ENCODE measurements around the gene CENPC. TPM values are rescaled to one million over a fixed set of nuclear protein-coding genes. Genes with fewer than 3 reads are reported as not detected.

Gene CENPC
- polyA plus RNA-seq (2013, experiment 1 of 2), result 11.5 TPM
- polyA plus RNA-seq (2013, experiment 2 of 2), result 13.3 TPM

GRCh38 chr4:67545199-67546003 lies at the start of gene CENPC:
Gene CENPC, minus strand, starts transcription at chr4:67545503. Its CDS starts 148 bp downstream, at chr4:67545355.
- WGBS, result under 1% methylated on average over 39 of the region's 53 CpGs
- H3K4me3 ChIP-seq (ENCODE audit: low read length), result peak within 1 kb of the TSS; percentile 96
- H3K36me3 ChIP-seq (ENCODE audit: insufficient read depth, low read length), result peaks cover 32% of the 10 kb centered on the region
- H3K9ac ChIP-seq (ENCODE audit: low read depth, low read length), result peak within 1 kb of the TSS; percentile 98
- H3K27me3 ChIP-seq (ENCODE audit: insufficient read depth, low read length), result no peaks in the 10 kb centered on the region
- H3K4me1 ChIP-seq (ENCODE audit: insufficient read depth, low read length), result peaks cover 9% of the 10 kb centered on the region; the same call in 1 of the 2 replicates
- H3K27ac ChIP-seq (ENCODE audit: low read depth, low read length), result peak within 1 kb of the TSS; percentile 89
- no peaks in the 10 kb centered on the region for H3K9me3 ChIP-seq (ENCODE audit: insufficient read depth, low read depth, low read length)

DNA sequence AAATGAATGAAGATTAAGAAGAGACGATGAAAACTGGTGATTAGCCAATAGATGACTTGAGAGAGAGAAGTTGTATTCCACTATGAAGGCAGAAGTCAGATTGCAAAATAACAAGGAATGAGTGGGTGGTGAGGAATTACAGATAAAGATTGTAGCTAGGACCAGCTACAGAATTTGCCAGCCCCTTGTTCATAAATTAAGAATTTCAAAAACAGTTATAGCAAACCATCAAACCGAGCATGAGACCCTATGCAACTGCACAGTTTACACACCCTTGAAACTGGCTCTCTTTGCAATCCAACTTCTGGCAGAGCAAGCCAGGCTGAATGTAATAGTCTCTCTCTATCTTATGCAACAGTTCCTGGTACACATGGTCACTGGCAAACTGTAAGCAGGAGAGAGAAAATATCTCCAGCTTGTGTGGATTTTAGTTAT lies 48.5 kb upstream of the CENPC start:
- Histone ChIP-seq H3K36me3 (ENCODE audit: insufficient read depth, low read length) (no peaks in the 10 kb centered on the region), H3K9ac (ENCODE audit: low read depth, low read length) (no peak overlapping the region), H3K9me3 (ENCODE audit: insufficient read depth, low read depth, low read length) (peaks cover 15% of the 10 kb centered on the region), H3K4me3 (ENCODE audit: low read length) (no peak overlapping the region), H3K27ac (ENCODE audit: low read depth, low read length) (no peak overlapping the region), H3K4me1 (ENCODE audit: insufficient read depth, low read length) (no peaks in the 10 kb centered on the region), H3K27me3 (ENCODE audit: insufficient read depth, low read length) (no peaks in the 10 kb centered on the region)
- WGBS, result 90% methylated on average over 2 of the region's 2 CpGs

GRCh38 chr4:67587156-67587555 lies 41.9 kb upstream of the CENPC start:
- Histone ChIP-seq H3K9ac (ENCODE audit: low read depth, low read length) (no peak overlapping the region), H3K4me3 (ENCODE audit: low read length) (no peak overlapping the region), H3K4me1 (ENCODE audit: insufficient read depth, low read length) (no peaks in the 10 kb centered on the region), H3K9me3 (ENCODE audit: insufficient read depth, low read depth, low read length) (no peaks in the 10 kb centered on the region), H3K36me3 (ENCODE audit: insufficient read depth, low read length) (no peaks in the 10 kb centered on the region), H3K27me3 (ENCODE audit: insufficient read depth, low read length) (no peaks in the 10 kb centered on the region), H3K27ac (ENCODE audit: low read depth, low read length) (no peak overlapping the region)
- 92% methylated on average over 3 of the region's 3 CpGs for WGBS

DNA sequence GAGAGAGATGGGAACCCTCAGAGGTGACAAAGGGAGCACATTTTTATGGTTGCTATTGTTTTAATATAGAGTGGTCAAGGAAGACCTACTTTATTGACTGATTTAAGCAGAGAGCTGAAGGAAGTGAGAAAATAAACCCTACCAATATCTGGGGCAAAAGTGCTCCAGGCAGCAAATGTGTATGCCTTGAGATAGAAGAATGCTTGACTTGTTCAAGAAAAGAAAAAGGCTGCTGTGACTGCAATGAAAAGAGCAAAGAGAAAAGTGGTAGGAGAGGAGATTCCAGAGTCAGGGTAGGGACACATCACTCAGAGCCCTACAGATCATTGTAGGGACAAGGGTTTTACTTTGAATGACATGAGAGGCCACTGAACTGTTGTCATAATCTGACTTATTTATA lies 39.2 kb upstream of the CENPC start:
- no peaks in the 10 kb centered on the region for H3K27me3 ChIP-seq (ENCODE audit: insufficient read depth, low read length)
- H3K27ac ChIP-seq (ENCODE audit: low read depth, low read length), result no peak overlapping the region
- H3K4me3 ChIP-seq (ENCODE audit: low read length), result no peak overlapping the region
- H3K4me1 ChIP-seq (ENCODE audit: insufficient read depth, low read length), result no peaks in the 10 kb centered on the region
- H3K9ac ChIP-seq (ENCODE audit: low read depth, low read length), result no peak overlapping the region
- H3K36me3 ChIP-seq (ENCODE audit: insufficient read depth, low read length), result no peaks in the 10 kb centered on the region
- H3K9me3 ChIP-seq (ENCODE audit: insufficient read depth, low read depth, low read length), result no peaks in the 10 kb centered on the region

- no peak overlapping the region for H3K9ac ChIP-seq (ENCODE audit: low read depth, low read length)
- H3K27ac ChIP-seq (ENCODE audit: low read depth, low read length), result no peak overlapping the region
- H3K4me3 ChIP-seq (ENCODE audit: low read length), result no peak overlapping the region
- no peaks in the 10 kb centered on the region for H3K9me3 ChIP-seq (ENCODE audit: insufficient read depth, low read depth, low read length)
- no peaks in the 10 kb centered on the region for H3K27me3 ChIP-seq (ENCODE audit: insufficient read depth, low read length)
- no peaks in the 10 kb centered on the region for H3K4me1 ChIP-seq (ENCODE audit: insufficient read depth, low read length)
- H3K36me3 ChIP-seq (ENCODE audit: insufficient read depth, low read length), result no peaks in the 10 kb centered on the region
- 100% methylated on average over 1 of the region's 2 CpGs for WGBS
These were observed 36.6 kb upstream of the CENPC start for GRCh38 chr4:67581913-67582312.

GRCh38 chr4:67581208-67581857 lies 36.0 kb upstream of the CENPC start:
- H3K9me3 ChIP-seq (ENCODE audit: insufficient read depth, low read depth, low read length), result no peaks in the 10 kb centered on the region
- H3K9ac ChIP-seq (ENCODE audit: low read depth, low read length), result no peak overlapping the region
- H3K27me3 ChIP-seq (ENCODE audit: insufficient read depth, low read length), result no peaks in the 10 kb centered on the region
- WGBS, result 89% methylated on average over 8 of the region's 8 CpGs
- H3K4me1 ChIP-seq (ENCODE audit: insufficient read depth, low read length), result no peaks in the 10 kb centered on the region
- no peaks in the 10 kb centered on the region for H3K36me3 ChIP-seq (ENCODE audit: insufficient read depth, low read length)
- no peak overlapping the region for H3K4me3 ChIP-seq (ENCODE audit: low read length)
- H3K27ac ChIP-seq (ENCODE audit: low read depth, low read length), result no peak overlapping the region

DNA sequence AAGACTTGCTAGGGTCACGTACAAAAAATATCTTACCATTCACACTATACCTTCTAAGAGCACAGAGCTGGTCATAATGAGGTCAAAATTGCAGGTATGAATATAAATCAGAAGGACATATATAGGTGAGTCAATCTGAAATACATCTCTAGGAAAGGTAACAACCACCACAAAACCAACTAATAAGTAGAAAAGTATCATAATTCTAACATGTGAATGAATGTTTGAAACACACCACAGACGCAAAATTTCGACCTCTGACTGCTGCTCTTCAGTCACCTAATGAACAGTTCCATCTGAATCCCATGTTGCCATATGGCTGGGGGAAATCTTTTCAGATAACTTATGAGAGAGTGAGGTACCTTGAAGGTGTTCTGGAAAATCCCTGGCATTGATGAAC lies 35.3 kb upstream of the CENPC start:
- peaks cover 4% of the 10 kb centered on the region; the same call in 1 of the 2 replicates for H3K4me1 ChIP-seq (ENCODE audit: insufficient read depth, low read length)
- no peaks in the 10 kb centered on the region for H3K27me3 ChIP-seq (ENCODE audit: insufficient read depth, low read length)
- 81% methylated on average over 3 of the region's 3 CpGs for WGBS
- H3K9ac ChIP-seq (ENCODE audit: low read depth, low read length), result no peak overlapping the region
- no peaks in the 10 kb centered on the region for H3K36me3 ChIP-seq (ENCODE audit: insufficient read depth, low read length)
- H3K27ac ChIP-seq (ENCODE audit: low read depth, low read length), result no peak overlapping the region
- H3K9me3 ChIP-seq (ENCODE audit: insufficient read depth, low read depth, low read length), result no peaks in the 10 kb centered on the region
- no peak overlapping the region for H3K4me3 ChIP-seq (ENCODE audit: low read length)

- Histone ChIP-seq H3K36me3 (ENCODE audit: insufficient read depth, low read length) (no peaks in the 10 kb centered on the region), H3K4me1 (ENCODE audit: insufficient read depth, low read length) (peaks cover 7% of the 10 kb centered on the region; the same call in 1 of the 2 replicates), H3K27me3 (ENCODE audit: insufficient read depth, low read length) (no peaks in the 10 kb centered on the region), H3K27ac (ENCODE audit: low read depth, low read length) (no peak overlapping the region), H3K9me3 (ENCODE audit: insufficient read depth, low read depth, low read length) (no peaks in the 10 kb centered on the region), H3K4me3 (ENCODE audit: low read length) (no peak overlapping the region), H3K9ac (ENCODE audit: low read depth, low read length) (no peak overlapping the region)
- no CpG with 5 or more reads among the region's 1 CpG for WGBS
These were observed 31.2 kb upstream of the CENPC start for GRCh38 chr4:67576538-67576937.

- H3K36me3 ChIP-seq (ENCODE audit: insufficient read depth, low read length), result no peaks in the 10 kb centered on the region
- H3K4me3 ChIP-seq (ENCODE audit: low read length), result no peak overlapping the region
- 83% methylated on average over 2 of the region's 4 CpGs for WGBS
- H3K9me3 ChIP-seq (ENCODE audit: insufficient read depth, low read depth, low read length), result no peaks in the 10 kb centered on the region
- no peak overlapping the region for H3K9ac ChIP-seq (ENCODE audit: low read depth, low read length)
- H3K27ac ChIP-seq (ENCODE audit: low read depth, low read length), result no peak overlapping the region
- no peaks in the 10 kb centered on the region for H3K27me3 ChIP-seq (ENCODE audit: insufficient read depth, low read length)
- peaks cover 7% of the 10 kb centered on the region; the same call in 1 of the 2 replicates for H3K4me1 ChIP-seq (ENCODE audit: insufficient read depth, low read length)
These were observed 30.8 kb upstream of the CENPC start for GRCh38 chr4:67576059-67576466.

GRCh38 chr4:67575232-67576058 lies 30.1 kb upstream of the CENPC start:
- Histone ChIP-seq H3K27me3 (ENCODE audit: insufficient read depth, low read length) (no peaks in the 10 kb centered on the region), H3K27ac (ENCODE audit: low read depth, low read length) (no peak overlapping the region), H3K9ac (ENCODE audit: low read depth, low read length) (no peak overlapping the region), H3K9me3 (ENCODE audit: insufficient read depth, low read depth, low read length) (no peaks in the 10 kb centered on the region), H3K4me1 (ENCODE audit: insufficient read depth, low read length) (peaks cover 7% of the 10 kb centered on the region; the same call in 1 of the 2 replicates), H3K36me3 (ENCODE audit: insufficient read depth, low read length) (no peaks in the 10 kb centered on the region), H3K4me3 (ENCODE audit: low read length) (no peak overlapping the region)
- WGBS, result 90% methylated on average over 10 of the region's 13 CpGs

DNA sequence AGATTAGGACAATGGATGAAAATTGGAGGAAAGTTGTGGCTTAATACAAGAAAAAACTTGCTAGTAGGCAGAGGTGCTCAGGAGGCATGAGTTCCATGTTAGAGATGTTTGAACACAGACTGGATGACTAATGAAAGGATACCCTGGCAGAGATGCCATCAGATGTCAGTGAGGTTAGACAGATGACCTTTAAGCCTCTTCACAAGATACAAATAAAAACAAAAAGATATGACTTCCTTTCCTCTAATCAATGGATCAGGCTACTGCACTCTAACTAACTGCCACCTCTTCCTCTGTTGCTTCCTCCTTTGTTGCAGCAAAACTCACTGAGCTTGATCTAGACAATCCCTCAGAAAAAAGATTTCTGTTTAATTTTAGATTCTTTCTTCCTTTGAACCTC lies 27.9 kb upstream of the CENPC start:
- Histone ChIP-seq H3K4me3 (ENCODE audit: low read length) (no peak overlapping the region), H3K9me3 (ENCODE audit: insufficient read depth, low read depth, low read length) (no peaks in the 10 kb centered on the region), H3K9ac (ENCODE audit: low read depth, low read length) (no peak overlapping the region), H3K4me1 (ENCODE audit: insufficient read depth, low read length) (peaks cover 7% of the 10 kb centered on the region; the same call in 1 of the 2 replicates), H3K27me3 (ENCODE audit: insufficient read depth, low read length) (no peaks in the 10 kb centered on the region), H3K36me3 (ENCODE audit: insufficient read depth, low read length) (no peaks in the 10 kb centered on the region), H3K27ac (ENCODE audit: low read depth, low read length) (no peak overlapping the region)

All from HUES64 (cell line).